Chondrocyte (in vitro differentiated cells): ENCODE results near the gene PEX11B. TPM values are rescaled to one million over a fixed set of nuclear protein-coding genes. Genes with fewer than 3 reads are reported as not detected.

Experiments used
- DNase-seq: peaks from one replicate; pipeline ENCODE4 v3.0.0; 2021; ENCODE audit warnings: mixed read lengths, low spot score
- H3K27ac Mint-ChIP-seq: one replicate; pipeline ENCODE4 v1.8.0; 2021; ENCODE audit warnings: mild to moderate bottlenecking, moderate library complexity, mixed read lengths; ENCODE audit not compliant: unreplicated experiment
- H3K27me3 Mint-ChIP-seq: 2 replicates; pipeline ENCODE4 v1.8.0; 2021; ENCODE audit warnings: low read depth, mixed read lengths
- H3K36me3 Mint-ChIP-seq: 2 replicates; pipeline ENCODE4 v1.8.0; 2021; ENCODE audit warnings: low read depth, mixed read lengths
- H3K4me1 Mint-ChIP-seq: 2 replicates; pipeline ENCODE4 v1.8.0; 2021; ENCODE audit warnings: low read depth, mild to moderate bottlenecking, mixed read lengths
- H3K4me3 Mint-ChIP-seq: one replicate; pipeline ENCODE4 v1.8.0; 2021; ENCODE audit warnings: mild to moderate bottlenecking, moderate library complexity, mixed read lengths; ENCODE audit not compliant: unreplicated experiment
- H3K9me3 Mint-ChIP-seq: 2 replicates; pipeline ENCODE4 v1.8.0; 2021; ENCODE audit warnings: low read depth, mixed read lengths
- CTCF ChIP-seq: fragments of 200-600 bp; sonication (generic); IDR thresholded peaks from 2 replicates; pipeline ENCODE4 v1.5.0; 2021; ENCODE audit warnings: antibody characterized with exemption, mild to moderate bottlenecking, moderate library complexity
- total RNA-seq: library from RNA; stranded (reverse); gene quantifications from 3 replicates; pipeline ENCODE4 v1.2.1, GENCODE V29; 2021

PEX11B gene
- total RNA-seq, 1 donor from 2014 or later: 29.9 TPM

GRCh38 chr1:145879775-145880174 lies 38.7 kb downstream of the PEX11B start:
- no peaks in the 10 kb centered on the region for H3K9me3 Mint-ChIP-seq
- no peak overlapping the region for H3K4me3 Mint-ChIP-seq
- peaks cover 2% of the 10 kb centered on the region for H3K27me3 Mint-ChIP-seq
- no peak overlapping the region for H3K27ac Mint-ChIP-seq
- peaks cover 4% of the 10 kb centered on the region for H3K4me1 Mint-ChIP-seq
- H3K36me3 Mint-ChIP-seq: no peaks in the 10 kb centered on the region
- no peak for DNase-seq
- no peak for TF ChIP-seq CTCF

GRCh38 chr1:145878724-145879123 lies 39.8 kb downstream of the PEX11B start:
- no peaks in the 10 kb centered on the region for H3K4me1 Mint-ChIP-seq
- no peak for TF ChIP-seq CTCF
- H3K27me3 Mint-ChIP-seq: peaks cover 3% of the 10 kb centered on the region
- no peak overlapping the region for H3K27ac Mint-ChIP-seq
- H3K9me3 Mint-ChIP-seq: no peaks in the 10 kb centered on the region
- H3K36me3 Mint-ChIP-seq: no peaks in the 10 kb centered on the region
- no peak overlapping the region for H3K4me3 Mint-ChIP-seq
- no peak for DNase-seq

GRCh38 chr1:145877923-145878486 lies 40.5 kb downstream of the PEX11B start:
- Mint-ChIP-seq H3K9me3 (no peaks in the 10 kb centered on the region), H3K27ac (no peak overlapping the region), H3K27me3 (peaks cover 4% of the 10 kb centered on the region), H3K4me3 (no peak overlapping the region), H3K4me1 (no peaks in the 10 kb centered on the region), H3K36me3 (no peaks in the 10 kb centered on the region)
- DNase-seq: no peak
- TF ChIP-seq CTCF: no peak

DNA sequence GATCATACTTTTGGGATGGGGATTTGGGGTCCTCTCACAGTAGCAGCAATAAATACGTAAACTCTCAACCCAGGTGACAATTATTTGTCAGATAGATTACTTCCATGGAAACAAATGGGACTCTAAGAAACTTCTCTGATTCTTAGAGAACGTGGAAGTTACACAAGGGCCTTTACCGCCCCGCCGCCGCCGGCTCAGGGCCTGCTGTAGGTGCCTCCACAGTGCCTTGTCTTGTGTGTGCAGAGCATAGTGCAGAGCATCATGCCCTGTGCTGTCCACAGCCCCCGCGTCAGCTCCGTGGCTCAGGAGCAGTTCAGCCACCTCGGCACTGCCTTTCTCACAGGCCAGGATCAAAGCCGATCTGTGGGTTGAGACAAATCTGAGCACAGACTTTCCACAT lies 43.9 kb downstream of the PEX11B start:
- H3K27me3 Mint-ChIP-seq: peaks cover 5% of the 10 kb centered on the region
- no peak overlapping the region for H3K27ac Mint-ChIP-seq
- no peaks in the 10 kb centered on the region for H3K9me3 Mint-ChIP-seq
- no peak for DNase-seq
- no peak overlapping the region for H3K4me3 Mint-ChIP-seq
- H3K4me1 Mint-ChIP-seq: peaks cover 7% of the 10 kb centered on the region
- TF ChIP-seq CTCF: no peak
- no peaks in the 10 kb centered on the region for H3K36me3 Mint-ChIP-seq

- peaks cover 7% of the 10 kb centered on the region for H3K27me3 Mint-ChIP-seq
- H3K4me1 Mint-ChIP-seq: peaks cover 7% of the 10 kb centered on the region
- H3K9me3 Mint-ChIP-seq: no peaks in the 10 kb centered on the region
- H3K36me3 Mint-ChIP-seq: no peaks in the 10 kb centered on the region
- DNase-seq: no peak
- H3K4me3 Mint-ChIP-seq: peak overlapping the region; percentile 51
- no peak for TF ChIP-seq CTCF
- H3K27ac Mint-ChIP-seq: peak overlapping the region; percentile 41
These were observed 46.3 kb downstream of the PEX11B start for GRCh38 chr1:145871994-145872924.
